ENCODE data around the gene GORAB. TPM values are rescaled to one million over a fixed set of nuclear protein-coding genes. Genes with fewer than 3 reads are reported as not detected.

The GORAB gene
- total RNA-seq, 1 donor from 2014 or later = 11.2 TPM

GRCh38 chr1:170598618-170599017 lies 66.7 kb downstream of the GORAB start:
- Histone ChIP-seq H3K4me2 (ENCODE audit: low read length) (no peak overlapping the region), H3K4me3 (ENCODE audit: insufficient read depth, low read depth, low read length) (no peak overlapping the region), H3K79me2 (ENCODE audit: insufficient read depth, low read length) (no peaks in the 10 kb centered on the region), H4K20me1 (ENCODE audit: insufficient read depth, low read length) (no peaks in the 10 kb centered on the region), H3K36me3 (ENCODE audit: insufficient read depth, low read length) (no peaks in the 10 kb centered on the region), H3K9me3 (ENCODE audit: insufficient read depth, low read depth, low read length) (peaks cover 8% of the 10 kb centered on the region), H3K4me1 (ENCODE audit: insufficient read depth, low read length) (no peaks in the 10 kb centered on the region), H2AFZ (ENCODE audit: low read depth, low read length) (no peak overlapping the region), H3K27ac (ENCODE audit: low read depth, low read length) (no peak overlapping the region), H3K27me3 (ENCODE audit: insufficient read depth, low read length) (no peaks in the 10 kb centered on the region), H3K9ac (ENCODE audit: low read length) (no peak overlapping the region)
- TF ChIP-seq CTCF (IDR thresholded peaks at IDR 0.05; ENCODE audit: insufficient read depth, low read depth, low read length) = no peak
- no peak for TF ChIP-seq EZH2 (IDR thresholded peaks at IDR 0.05; ENCODE audit: insufficient read depth, low read length)
- Mint-ChIP-seq H3K9me3 (ENCODE audit: unreplicated experiment) (peaks cover 10% of the 10 kb centered on the region), H3K27ac (ENCODE audit: unreplicated experiment) (no peak overlapping the region), H3K4me3 (ENCODE audit: unreplicated experiment) (no peak overlapping the region), H3K4me1 (ENCODE audit: low read depth, unreplicated experiment) (no peaks in the 10 kb centered on the region), H3K27me3 (ENCODE audit: low read depth, unreplicated experiment) (no peaks in the 10 kb centered on the region), H3K36me3 (ENCODE audit: low read depth, unreplicated experiment) (peaks cover 2% of the 10 kb centered on the region)
- no peak for DNase-seq (ENCODE audit: low read depth)
- no peak for FAIRE-seq

GRCh38 chr1:170599033-170599432 lies 67.1 kb downstream of the GORAB start:
- Histone ChIP-seq H3K27ac (ENCODE audit: low read depth, low read length) (no peak overlapping the region), H3K4me2 (ENCODE audit: low read length) (no peak overlapping the region), H3K36me3 (ENCODE audit: insufficient read depth, low read length) (no peaks in the 10 kb centered on the region), H3K4me3 (ENCODE audit: insufficient read depth, low read depth, low read length) (no peak overlapping the region), H4K20me1 (ENCODE audit: insufficient read depth, low read length) (no peaks in the 10 kb centered on the region), H3K4me1 (ENCODE audit: insufficient read depth, low read length) (no peaks in the 10 kb centered on the region), H3K27me3 (ENCODE audit: insufficient read depth, low read length) (no peaks in the 10 kb centered on the region), H3K79me2 (ENCODE audit: insufficient read depth, low read length) (no peaks in the 10 kb centered on the region), H3K9me3 (ENCODE audit: insufficient read depth, low read depth, low read length) (peaks cover 8% of the 10 kb centered on the region), H2AFZ (ENCODE audit: low read depth, low read length) (no peak overlapping the region), H3K9ac (ENCODE audit: low read length) (no peak overlapping the region)
- Mint-ChIP-seq H3K4me3 (ENCODE audit: unreplicated experiment) (no peak overlapping the region), H3K9me3 (ENCODE audit: unreplicated experiment) (peaks cover 10% of the 10 kb centered on the region), H3K36me3 (ENCODE audit: low read depth, unreplicated experiment) (peaks cover 2% of the 10 kb centered on the region), H3K27ac (ENCODE audit: unreplicated experiment) (no peak overlapping the region), H3K4me1 (ENCODE audit: low read depth, unreplicated experiment) (no peaks in the 10 kb centered on the region), H3K27me3 (ENCODE audit: low read depth, unreplicated experiment) (no peaks in the 10 kb centered on the region)
- no peak for FAIRE-seq
- no peak for TF ChIP-seq CTCF (IDR thresholded peaks at IDR 0.05; ENCODE audit: insufficient read depth, low read depth, low read length)
- no peak for TF ChIP-seq EZH2 (IDR thresholded peaks at IDR 0.05; ENCODE audit: insufficient read depth, low read length)
- DNase-seq (ENCODE audit: low read depth) = no peak

- TF ChIP-seq EZH2 (IDR thresholded peaks at IDR 0.05; ENCODE audit: insufficient read depth, low read length) (no peak), CTCF (IDR thresholded peaks at IDR 0.05; ENCODE audit: insufficient read depth, low read depth, low read length) (no peak)
- no peak overlapping the region for H3K27ac Mint-ChIP-seq (ENCODE audit: unreplicated experiment)
- DNase-seq (ENCODE audit: low read depth) (no peak), FAIRE-seq (no peak)
- Histone ChIP-seq H3K27me3 (ENCODE audit: insufficient read depth, low read length) (no peaks in the 10 kb centered on the region), H4K20me1 (ENCODE audit: insufficient read depth, low read length) (no peaks in the 10 kb centered on the region), H3K9me3 (ENCODE audit: insufficient read depth, low read depth, low read length) (peaks cover 8% of the 10 kb centered on the region), H3K27ac (ENCODE audit: low read depth, low read length) (no peak overlapping the region), H3K4me1 (ENCODE audit: insufficient read depth, low read length) (no peaks in the 10 kb centered on the region), H3K4me2 (ENCODE audit: low read length) (no peak overlapping the region), H3K36me3 (ENCODE audit: insufficient read depth, low read length) (no peaks in the 10 kb centered on the region), H3K9ac (ENCODE audit: low read length) (no peak overlapping the region), H3K4me3 (ENCODE audit: insufficient read depth, low read depth, low read length) (no peak overlapping the region), H2AFZ (ENCODE audit: low read depth, low read length) (no peak overlapping the region), H3K79me2 (ENCODE audit: insufficient read depth, low read length) (no peaks in the 10 kb centered on the region)
- H3K27me3 Mint-ChIP-seq (ENCODE audit: low read depth, unreplicated experiment) = no peaks in the 10 kb centered on the region
- H3K4me1 Mint-ChIP-seq (ENCODE audit: low read depth, unreplicated experiment) = no peaks in the 10 kb centered on the region
- no peak overlapping the region for H3K4me3 Mint-ChIP-seq (ENCODE audit: unreplicated experiment)
- peaks cover 2% of the 10 kb centered on the region for H3K36me3 Mint-ChIP-seq (ENCODE audit: low read depth, unreplicated experiment)
- H3K9me3 Mint-ChIP-seq (ENCODE audit: unreplicated experiment) = peaks cover 10% of the 10 kb centered on the region
These were observed 69.9 kb downstream of the GORAB start for GRCh38 chr1:170601866-170602265.

Other genes starting within 250 kb of the GORAB start
- gene PRRX1, start 132.0 kb downstream of the GORAB start, total RNA-seq = 1.3 and 2.6 TPM in 2 replicates

All from astrocyte (in vitro differentiated cells and primary cell).